Measurements from ENCODE around the gene CCDC71. TPM values are rescaled to one million over a fixed set of nuclear protein-coding genes. Genes with fewer than 3 reads are reported as not detected.
A peak's percentile ranks its signal among the peaks of the same experiment; 100 is the strongest.

CCDC71 gene
- total RNA-seq, 2 donors from 2014 or later, result 23.4 to 25.7 TPM

DNA sequence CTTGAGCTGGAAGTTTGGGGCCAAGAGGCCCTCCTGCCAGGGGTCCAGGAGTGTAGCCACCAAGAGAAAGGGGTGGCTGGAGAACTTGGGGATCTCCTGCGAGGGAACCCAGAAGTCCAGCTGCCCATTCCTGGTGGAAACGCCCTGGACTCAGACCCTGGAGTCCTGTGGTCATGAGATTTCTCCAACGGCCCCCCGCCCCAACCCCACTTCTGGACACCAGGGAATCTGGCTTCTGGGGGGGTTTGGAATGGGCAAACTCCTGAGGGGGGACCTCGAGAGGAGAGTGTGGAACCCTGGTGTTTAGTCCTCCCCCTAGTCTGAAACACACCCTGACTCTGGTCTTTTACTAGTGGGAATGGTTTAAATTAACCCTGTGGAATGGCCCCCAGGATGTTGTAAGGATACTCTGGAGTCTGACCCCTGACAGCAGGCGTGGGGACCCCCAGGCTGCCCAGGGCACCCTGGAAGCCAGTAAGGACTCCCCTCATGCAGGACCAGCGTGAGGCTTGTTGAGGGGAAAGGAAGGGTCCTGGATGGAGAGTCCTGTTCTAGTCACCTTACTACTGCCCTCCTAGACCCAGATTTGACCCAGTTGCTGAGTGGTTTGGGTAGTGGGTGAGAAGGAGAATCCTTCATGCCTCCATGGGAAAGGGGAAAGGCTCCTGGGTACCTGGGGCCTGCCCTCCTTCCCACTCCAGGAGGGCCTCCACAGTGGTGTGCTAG is 5.8 kb upstream of the CCDC71 start:
- H3K9ac ChIP-seq (ENCODE audit: extremely low read depth, low read length, poor library complexity, severe bottlenecking), result peak overlapping the region; percentile 78
- Mint-ChIP-seq H3K4me3 (peak overlapping the region; percentile 76), H3K9me3 (no peaks in the 10 kb centered on the region), H3K27me3 (ENCODE audit: insufficient read depth) (peaks cover 26% of the 10 kb centered on the region), H3K36me3 (ENCODE audit: low read depth) (peaks cover 11% of the 10 kb centered on the region), H3K4me1 (peaks cover 24% of the 10 kb centered on the region), H3K27ac (no peak overlapping the region)
- H3K36me3 ChIP-seq (ENCODE audit: control insufficient read depth, insufficient read depth, low read length), result peaks cover 26% of the 10 kb centered on the region
- no peaks in the 10 kb centered on the region for H3K9me3 ChIP-seq (ENCODE audit: control insufficient read depth, low read length)
- 56 to 67% methylated on average over 1 to 7 of the region's 7 CpGs for WGBS, 2 experiments (ENCODE audit: insufficient coverage in 1 of 2, insufficient read length in 1 of 2)
- H3K4me1 ChIP-seq (ENCODE audit: control insufficient read depth, insufficient read depth, low read length), result peaks cover 16% of the 10 kb centered on the region
- peak overlapping the region; percentile 98 for H3K27ac ChIP-seq (ENCODE audit: low read depth, low read length)
- H3K4me3 ChIP-seq (ENCODE audit: low read length), result peak overlapping the region; percentile 94
- peaks cover 12% of the 10 kb centered on the region for H3K27me3 ChIP-seq (ENCODE audit: control insufficient read depth, insufficient read depth, low read length, poor library complexity, severe bottlenecking)
- DNase-seq, result no peak
- TF ChIP-seq, protein P1, sequence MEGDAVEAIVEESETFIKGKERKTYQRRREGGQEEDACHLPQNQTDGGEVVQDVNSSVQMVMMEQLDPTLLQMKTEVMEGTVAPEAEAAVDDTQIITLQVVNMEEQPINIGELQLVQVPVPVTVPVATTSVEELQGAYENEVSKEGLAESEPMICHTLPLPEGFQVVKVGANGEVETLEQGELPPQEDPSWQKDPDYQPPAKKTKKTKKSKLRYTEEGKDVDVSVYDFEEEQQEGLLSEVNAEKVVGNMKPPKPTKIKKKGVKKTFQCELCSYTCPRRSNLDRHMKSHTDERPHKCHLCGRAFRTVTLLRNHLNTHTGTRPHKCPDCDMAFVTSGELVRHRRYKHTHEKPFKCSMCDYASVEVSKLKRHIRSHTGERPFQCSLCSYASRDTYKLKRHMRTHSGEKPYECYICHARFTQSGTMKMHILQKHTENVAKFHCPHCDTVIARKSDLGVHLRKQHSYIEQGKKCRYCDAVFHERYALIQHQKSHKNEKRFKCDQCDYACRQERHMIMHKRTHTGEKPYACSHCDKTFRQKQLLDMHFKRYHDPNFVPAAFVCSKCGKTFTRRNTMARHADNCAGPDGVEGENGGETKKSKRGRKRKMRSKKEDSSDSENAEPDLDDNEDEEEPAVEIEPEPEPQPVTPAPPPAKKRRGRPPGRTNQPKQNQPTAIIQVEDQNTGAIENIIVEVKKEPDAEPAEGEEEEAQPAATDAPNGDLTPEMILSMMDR (conservative IDR thresholded peaks at IDR 0.05), result no peak

DNA sequence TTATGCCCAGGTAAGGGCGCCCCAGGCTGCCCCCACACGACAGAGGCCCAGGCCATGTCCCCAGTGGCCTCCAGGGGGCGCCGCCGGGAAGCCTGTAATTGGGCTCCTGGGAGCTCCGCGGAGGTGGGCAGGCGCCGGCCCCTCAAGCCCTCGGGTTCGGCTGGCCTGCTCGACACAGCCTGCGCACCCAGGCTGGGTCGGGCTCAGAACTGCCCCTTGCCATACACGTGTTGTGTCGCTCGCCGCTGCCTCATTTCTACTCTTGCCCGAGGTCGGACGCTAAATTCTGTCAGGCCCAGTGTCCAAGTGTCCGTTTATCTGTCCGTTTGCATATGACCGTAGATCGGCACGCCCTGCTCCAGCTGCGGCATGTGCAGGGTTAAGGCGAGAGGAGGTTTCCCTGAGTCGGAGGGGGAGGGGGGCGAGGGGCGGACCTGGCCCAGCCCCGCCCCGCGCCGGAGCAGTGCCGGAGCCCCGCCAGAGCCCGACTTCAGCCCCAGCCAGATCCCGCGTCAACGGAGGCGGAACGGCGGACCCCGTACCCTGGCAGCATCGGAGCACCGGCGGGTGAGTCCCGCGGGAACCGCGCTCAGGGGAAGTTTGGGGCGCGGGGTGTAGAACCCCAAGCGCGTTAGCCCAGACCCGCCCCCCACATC is 5.1 kb upstream of the CCDC71 start, which contains the start of gene KLHDC8B:
KLHDC8B (plus strand) TSS at position 480 of the 656 bp plus-strand sequence. CDS start 1,172 bp downstream, outside the sequence.
- H3K27me3 ChIP-seq (ENCODE audit: control insufficient read depth, insufficient read depth, low read length, poor library complexity, severe bottlenecking), result peaks cover 15% of the 10 kb centered on the region
- peak within 1 kb of the TSS; percentile 76 for H3K4me3 Mint-ChIP-seq
- H3K4me1 ChIP-seq (ENCODE audit: control insufficient read depth, insufficient read depth, low read length), result peaks cover 16% of the 10 kb centered on the region
- H3K36me3 ChIP-seq (ENCODE audit: control insufficient read depth, insufficient read depth, low read length), result peaks cover 25% of the 10 kb centered on the region
- 1% methylated on average over 19 to 57 of the region's 57 CpGs for WGBS, 2 experiments (ENCODE audit: insufficient coverage in 1 of 2, insufficient read length in 1 of 2)
- peaks cover 24% of the 10 kb centered on the region for H3K4me1 Mint-ChIP-seq
- TF ChIP-seq, protein P1 (conservative IDR thresholded peaks at IDR 0.05), result peak; percentile 100
- DNase-seq, result peak; percentile 98
- peaks cover 11% of the 10 kb centered on the region for H3K36me3 Mint-ChIP-seq (ENCODE audit: low read depth)
- H3K27me3 Mint-ChIP-seq (ENCODE audit: insufficient read depth), result peaks cover 29% of the 10 kb centered on the region
- H3K27ac Mint-ChIP-seq, result peak within 1 kb of the TSS; percentile 95
- H3K27ac ChIP-seq (ENCODE audit: low read depth, low read length), result peak within 1 kb of the TSS; percentile 98
- peak within 1 kb of the TSS; percentile 94 for H3K4me3 ChIP-seq (ENCODE audit: low read length)
- H3K9me3 Mint-ChIP-seq, result peaks cover 1% of the 10 kb centered on the region
- H3K9me3 ChIP-seq (ENCODE audit: control insufficient read depth, low read length), result peaks cover 6% of the 10 kb centered on the region
- H3K9ac ChIP-seq (ENCODE audit: extremely low read depth, low read length, poor library complexity, severe bottlenecking), result peak within 1 kb of the TSS; percentile 78

DNA sequence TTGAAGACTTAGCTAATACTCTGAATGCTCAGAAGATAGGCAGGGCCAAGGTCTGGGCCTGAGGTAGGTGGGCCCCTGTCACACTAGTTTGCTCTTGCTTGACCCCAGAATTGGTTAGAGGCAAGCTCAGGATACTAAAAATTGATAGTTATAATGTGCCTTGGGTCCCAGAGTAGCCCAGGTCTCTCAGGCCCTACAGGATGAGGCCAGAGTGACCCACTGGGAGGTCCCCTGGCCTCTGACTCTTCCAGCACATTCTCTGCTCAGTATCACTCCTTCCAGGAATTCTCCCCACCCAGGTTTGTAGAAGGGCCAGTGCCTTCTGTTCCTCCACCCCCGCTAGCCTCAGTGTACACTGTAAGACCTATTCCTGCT is 4.6 kb upstream of the CCDC71 start:
- Histone ChIP-seq H3K27me3 (ENCODE audit: control insufficient read depth, insufficient read depth, low read length, poor library complexity, severe bottlenecking) (peaks cover 15% of the 10 kb centered on the region), H3K4me3 (ENCODE audit: low read length) (peak overlapping the region; percentile 94), H3K27ac (ENCODE audit: low read depth, low read length) (no peak overlapping the region), H3K4me1 (ENCODE audit: control insufficient read depth, insufficient read depth, low read length) (peaks cover 16% of the 10 kb centered on the region), H3K9ac (ENCODE audit: extremely low read depth, low read length, poor library complexity, severe bottlenecking) (no peak overlapping the region), H3K36me3 (ENCODE audit: control insufficient read depth, insufficient read depth, low read length) (peaks cover 20% of the 10 kb centered on the region), H3K9me3 (ENCODE audit: control insufficient read depth, low read length) (peaks cover 7% of the 10 kb centered on the region)
- H3K4me1 Mint-ChIP-seq, result peaks cover 24% of the 10 kb centered on the region
- no peak for DNase-seq
- peaks cover 10% of the 10 kb centered on the region for H3K36me3 Mint-ChIP-seq (ENCODE audit: low read depth)
- peaks cover 1% of the 10 kb centered on the region for H3K9me3 Mint-ChIP-seq
- H3K4me3 Mint-ChIP-seq, result peak overlapping the region; percentile 76
- peaks cover 29% of the 10 kb centered on the region for H3K27me3 Mint-ChIP-seq (ENCODE audit: insufficient read depth)
- H3K27ac Mint-ChIP-seq, result peak overlapping the region; percentile 95
- 21% methylated on average over 1 of the region's 1 CpG; no CpG with 5 or more reads in 1 of the 2 experiments for WGBS, 2 experiments (ENCODE audit: insufficient coverage in 1 of 2, insufficient read length in 1 of 2)
- TF ChIP-seq, protein P1 (conservative IDR thresholded peaks at IDR 0.05), result no peak
